Skeletal muscle tissue (tissue), 4 donors: ENCODE measurements around the gene FOXL3. TPM values are rescaled to one million over a fixed set of nuclear protein-coding genes. Genes with fewer than 3 reads are reported as not detected.

Source experiments
- H3K27ac ChIP-seq: one replicate; pipeline ENCODE4 v1.7.0; 2013; ENCODE audit warnings: mild to moderate bottlenecking, low read depth, low read length, inconsistent platforms
- H3K27me3 ChIP-seq, 3 donors: one replicate each; pipeline ENCODE4 v1.7.0; 2013; ENCODE audit warnings: low read length in 3 of 3; ENCODE audit not compliant: control insufficient read depth in 3 of 3, insufficient read depth in 3 of 3
- H3K36me3 ChIP-seq, 3 donors: one replicate each; pipeline ENCODE4 v1.7.0; 2013; ENCODE audit warnings: low read length in 3 of 3; ENCODE audit not compliant: control insufficient read depth in 3 of 3, insufficient read depth in 3 of 3
- H3K4me1 ChIP-seq, 3 donors: one replicate each; pipeline ENCODE4 v1.7.0; 2013; ENCODE audit warnings: low read length in 3 of 3, mild to moderate bottlenecking in 3 of 3; ENCODE audit not compliant: control insufficient read depth in 3 of 3, insufficient read depth in 3 of 3
- H3K4me3 ChIP-seq, 3 donors: one replicate each; pipeline ENCODE4 v1.7.0; 2013; ENCODE audit warnings: low read length in 3 of 3
- H3K9ac ChIP-seq, 3 donors: one replicate each; pipeline ENCODE4 v1.7.0; 2013; ENCODE audit warnings: low read length in 3 of 3, mild to moderate bottlenecking in 3 of 3, moderate library complexity in 2 of 3, low read depth in 1 of 3
- H3K9me3 ChIP-seq, 3 donors: one replicate each; pipeline ENCODE4 v1.7.0; 2013; ENCODE audit warnings: low read length in 3 of 3; ENCODE audit not compliant: control insufficient read depth in 3 of 3
- total RNA-seq: library from RNA; depleted of rRNA; stranded (reverse); fragments of >200 nt; gene quantifications from one replicate; pipeline ENCODE4 v1.2.3, GENCODE V29; 2014
- donor health status: Osteomylitis.

FOXL3 gene
- total RNA-seq, 1 donor from 2014 or later: not detected

DNA sequence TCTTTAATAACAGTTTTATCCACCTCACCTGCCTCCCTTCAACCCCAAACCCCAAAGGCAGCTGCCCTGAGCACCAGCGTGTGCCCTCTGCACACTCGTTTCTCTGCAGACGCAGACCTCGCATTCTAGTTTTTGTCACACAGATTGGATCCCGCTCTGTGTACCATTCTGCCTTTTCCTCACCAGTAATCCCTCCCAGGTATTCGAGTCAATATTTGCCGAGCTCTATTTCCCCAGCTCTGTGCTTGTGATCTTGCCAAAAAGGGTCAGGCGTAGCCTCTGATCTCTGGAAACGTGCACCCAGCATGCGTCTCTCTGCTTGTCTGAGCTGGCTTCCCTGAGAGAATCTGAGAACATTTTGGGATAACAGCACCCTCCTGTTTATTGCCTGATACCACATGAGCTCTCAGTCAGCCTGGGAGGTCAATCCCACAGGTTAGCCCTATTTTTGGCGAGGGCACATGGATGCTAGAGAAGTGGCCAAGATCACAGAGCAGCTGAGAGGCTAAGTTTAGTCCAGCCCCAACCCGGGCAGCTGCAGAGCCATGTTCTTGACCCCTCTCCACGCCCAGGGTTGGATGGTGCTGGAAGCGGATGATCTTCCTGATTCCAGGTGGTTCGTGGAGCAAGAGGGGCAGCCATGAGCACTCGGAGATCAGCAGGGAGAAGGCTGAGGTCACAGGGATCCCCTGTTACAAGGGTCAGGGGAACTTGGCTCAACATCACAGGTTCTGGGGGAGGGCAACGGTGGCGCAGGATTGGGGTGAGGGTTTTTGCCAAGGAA is 29.1 kb downstream of the FOXL3 start:
- H3K27ac ChIP-seq: peak overlapping the region; percentile 81
- peaks cover 18 to 34% (median 20%) of the 10 kb centered on the region in 3 donors for H3K4me1 ChIP-seq
- H3K4me3 ChIP-seq: peak overlapping the region in 2 of 3 donors; percentile 12 to 22
- H3K36me3 ChIP-seq: no peaks in the 10 kb centered on the region
- peak overlapping the region in 2 of 3 donors; percentile 40 to 54 for H3K9ac ChIP-seq
- no peaks in the 10 kb centered on the region for H3K9me3 ChIP-seq
- peaks cover 9 to 13% (median 12%) of the 10 kb centered on the region in 3 donors for H3K27me3 ChIP-seq

DNA sequence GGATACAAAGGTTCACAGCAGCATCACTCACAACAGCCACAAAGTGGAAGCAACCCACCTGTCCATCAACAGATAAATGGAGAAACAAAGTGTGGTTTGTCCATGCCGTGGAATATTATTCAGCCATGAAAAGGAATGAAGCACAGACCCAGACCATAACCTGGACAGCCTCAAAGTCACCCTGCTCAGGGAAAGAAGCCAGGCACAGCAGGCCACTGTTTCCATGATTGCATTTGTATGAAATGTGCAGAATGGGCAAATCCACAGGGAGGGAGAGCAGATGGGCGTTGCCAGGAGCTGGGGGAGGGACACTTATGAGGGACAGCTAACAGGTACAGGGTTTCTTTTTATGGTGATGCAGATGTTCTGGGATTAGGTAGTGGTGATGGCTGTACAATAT is 30.3 kb downstream of the FOXL3 start:
- Histone ChIP-seq H3K36me3 (no peaks in the 10 kb centered on the region), H3K27me3 (peaks cover 9 to 12% (median 12%) of the 10 kb centered on the region in 3 donors), H3K27ac (no peak overlapping the region), H3K9me3 (no peaks in the 10 kb centered on the region), H3K4me3 (no peak overlapping the region), H3K9ac (no peak overlapping the region), H3K4me1 (peaks cover 18 to 34% (median 20%) of the 10 kb centered on the region in 3 donors)

DNA sequence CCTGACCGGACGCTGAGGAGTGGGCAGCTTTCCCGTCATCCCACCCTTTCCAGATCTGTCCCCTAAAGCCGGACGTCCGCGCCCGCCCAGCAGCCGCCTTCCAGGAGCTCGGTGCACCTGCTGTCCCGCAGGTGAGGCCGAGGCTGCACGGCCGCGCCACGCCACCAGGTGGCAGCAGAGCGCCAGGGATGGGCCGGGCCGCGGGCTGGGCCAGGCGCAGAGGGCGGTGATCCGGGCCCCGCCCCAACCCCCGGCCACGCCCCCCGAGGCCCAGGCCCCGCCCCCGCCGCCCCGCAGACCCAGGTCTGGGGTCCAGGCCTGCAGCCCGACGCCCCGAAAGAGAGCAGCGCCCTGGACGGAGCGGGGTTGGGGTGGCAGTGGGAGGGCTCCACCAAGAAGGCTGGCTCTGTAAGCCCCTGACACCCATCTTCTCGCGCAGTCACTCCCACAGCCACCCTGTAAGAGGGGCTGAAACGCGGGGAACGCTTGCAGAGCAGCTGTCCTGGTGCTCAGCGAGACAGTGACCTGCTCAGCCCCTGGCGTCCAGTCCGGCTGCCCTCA is 32.2 kb downstream of the FOXL3 start:
- H3K36me3 ChIP-seq: no peaks in the 10 kb centered on the region
- peaks cover 18 to 34% (median 20%) of the 10 kb centered on the region in 3 donors for H3K4me1 ChIP-seq
- peaks cover 0 to 7% (median 5%) of the 10 kb centered on the region in 3 donors for H3K9me3 ChIP-seq
- no peak overlapping the region for H3K4me3 ChIP-seq
- peaks cover 9 to 12% (median 10%) of the 10 kb centered on the region in 3 donors for H3K27me3 ChIP-seq
- H3K9ac ChIP-seq: no peak overlapping the region
- H3K27ac ChIP-seq: no peak overlapping the region

DNA sequence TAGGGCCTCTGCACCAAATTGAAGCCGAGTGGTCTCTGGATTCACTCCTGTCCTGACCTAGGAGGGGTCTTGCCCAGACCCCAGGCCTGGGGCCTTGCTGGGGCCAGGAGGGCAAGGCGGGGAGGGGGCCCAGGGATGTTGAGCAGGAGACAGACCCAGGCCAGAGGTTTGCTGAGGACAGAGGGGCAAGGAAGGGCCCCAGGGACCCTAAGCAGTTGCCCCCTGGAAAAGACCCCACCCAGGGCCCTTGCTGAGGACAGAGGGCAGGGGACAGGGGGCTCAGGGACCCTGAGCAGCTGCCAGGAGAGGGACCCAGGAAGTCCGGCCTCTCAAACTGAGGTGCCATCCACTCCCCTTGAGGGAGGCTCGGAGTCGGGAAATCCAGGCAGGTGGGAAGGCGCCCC is 32.7 kb downstream of the FOXL3 start:
- Histone ChIP-seq H3K9me3 (peaks cover 0 to 7% (median 5%) of the 10 kb centered on the region in 3 donors), H3K27ac (no peak overlapping the region), H3K4me3 (no peak overlapping the region), H3K27me3 (peaks cover 9 to 16% (median 10%) of the 10 kb centered on the region in 3 donors), H3K4me1 (peaks cover 18 to 31% (median 20%) of the 10 kb centered on the region in 3 donors), H3K9ac (no peak overlapping the region), H3K36me3 (no peaks in the 10 kb centered on the region)

DNA sequence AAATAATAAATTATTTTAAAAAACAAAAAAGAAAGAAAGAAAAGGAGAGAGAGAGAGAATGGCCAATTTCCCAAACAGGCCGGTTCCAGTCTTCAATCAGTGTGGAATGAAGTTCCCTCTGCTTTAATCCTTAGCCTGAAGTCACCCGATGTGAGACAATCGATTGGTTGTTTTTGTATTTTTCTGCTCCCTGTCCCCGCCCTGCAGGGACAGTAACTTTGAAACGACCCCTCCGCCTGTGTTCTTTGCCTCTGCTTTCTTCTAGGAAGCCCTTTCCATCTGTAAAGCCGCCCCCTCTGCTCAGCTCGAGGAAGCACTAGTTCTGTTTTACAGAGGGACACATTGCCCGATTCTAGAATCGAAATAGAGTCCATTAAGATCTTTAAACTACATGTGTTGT is 33.4 kb downstream of the FOXL3 start:
- no peak overlapping the region for H3K4me3 ChIP-seq
- H3K27me3 ChIP-seq: peaks cover 6 to 16% (median 14%) of the 10 kb centered on the region in 3 donors
- peaks cover 11 to 24% (median 13%) of the 10 kb centered on the region in 3 donors for H3K4me1 ChIP-seq
- peaks cover 0 to 7% (median 5%) of the 10 kb centered on the region in 3 donors for H3K9me3 ChIP-seq
- H3K36me3 ChIP-seq: no peaks in the 10 kb centered on the region
- H3K9ac ChIP-seq: no peak overlapping the region
- H3K27ac ChIP-seq: no peak overlapping the region

DNA sequence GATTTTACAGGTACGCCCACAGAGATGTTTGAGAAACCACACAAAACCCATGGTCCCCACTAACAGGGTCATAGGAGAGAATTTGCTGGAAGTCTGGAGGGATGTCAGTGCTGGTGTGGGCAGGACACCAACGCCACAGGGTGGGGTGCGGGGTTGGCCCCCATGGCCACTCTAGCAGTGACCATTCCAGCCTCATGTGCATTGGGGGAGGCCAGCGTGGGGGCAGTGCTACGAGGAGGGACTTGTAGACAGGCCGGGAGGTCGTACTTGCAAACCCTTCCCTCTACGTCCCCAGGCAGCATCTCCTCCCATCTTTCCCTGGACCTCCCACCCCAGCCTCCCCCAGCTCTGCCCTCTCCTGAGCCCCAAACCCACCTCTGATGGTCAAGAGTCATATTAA is 34.0 kb downstream of the FOXL3 start:
- H3K9ac ChIP-seq: no peak overlapping the region
- no peak overlapping the region for H3K27ac ChIP-seq
- no peak overlapping the region for H3K4me3 ChIP-seq
- no peaks in the 10 kb centered on the region for H3K36me3 ChIP-seq
- peaks cover 0 to 7% (median 5%) of the 10 kb centered on the region in 3 donors for H3K9me3 ChIP-seq
- H3K27me3 ChIP-seq: peaks cover 4 to 14% (median 12%) of the 10 kb centered on the region in 3 donors
- H3K4me1 ChIP-seq: peaks cover 5 to 18% (median 7%) of the 10 kb centered on the region in 3 donors

DNA sequence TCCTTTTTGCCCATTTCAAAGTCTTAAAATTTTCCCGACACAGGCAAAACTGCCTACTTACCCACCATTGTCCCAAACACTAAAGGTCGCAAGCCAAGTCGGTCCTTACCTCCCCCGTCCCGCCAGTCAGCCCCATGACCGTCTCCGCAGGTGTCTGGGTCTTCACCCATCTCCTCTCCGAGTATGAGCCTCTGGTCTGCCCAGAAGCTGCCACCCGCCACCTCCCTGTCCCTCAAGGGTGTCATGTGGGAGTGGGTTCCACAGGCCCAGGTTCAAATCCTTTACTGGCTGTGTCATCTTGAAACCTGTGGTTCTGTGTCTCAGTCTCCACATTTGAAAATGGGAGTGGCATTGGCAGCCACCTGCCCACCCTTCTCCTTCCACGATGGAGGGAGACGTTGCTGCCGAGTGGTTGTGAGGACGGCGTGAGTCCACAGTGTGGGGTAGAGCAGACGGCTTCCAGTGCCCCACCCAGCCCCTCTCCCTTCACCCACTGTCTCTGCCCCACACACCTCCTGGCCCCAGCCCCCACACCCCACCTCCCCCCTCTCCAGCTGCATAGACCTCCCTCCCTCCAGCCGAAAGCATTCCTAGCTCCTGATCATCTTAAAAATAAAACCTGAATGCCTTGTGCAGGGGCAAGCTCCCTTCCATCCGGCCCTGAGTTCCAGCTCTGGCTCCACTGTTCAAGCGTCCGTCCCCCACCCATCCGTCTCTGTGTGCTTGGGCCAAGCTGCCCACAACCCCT is 35.3 kb downstream of the FOXL3 start:
- peaks cover 3 to 14% (median 12%) of the 10 kb centered on the region in 3 donors for H3K27me3 ChIP-seq
- no peaks in the 10 kb centered on the region for H3K36me3 ChIP-seq
- no peak overlapping the region for H3K9ac ChIP-seq
- H3K9me3 ChIP-seq: peaks cover 0 to 7% (median 5%) of the 10 kb centered on the region in 3 donors
- no peak overlapping the region for H3K27ac ChIP-seq
- H3K4me3 ChIP-seq: no peak overlapping the region
- H3K4me1 ChIP-seq: peaks cover 0 to 11% (median 0%) of the 10 kb centered on the region in 3 donors

DNA sequence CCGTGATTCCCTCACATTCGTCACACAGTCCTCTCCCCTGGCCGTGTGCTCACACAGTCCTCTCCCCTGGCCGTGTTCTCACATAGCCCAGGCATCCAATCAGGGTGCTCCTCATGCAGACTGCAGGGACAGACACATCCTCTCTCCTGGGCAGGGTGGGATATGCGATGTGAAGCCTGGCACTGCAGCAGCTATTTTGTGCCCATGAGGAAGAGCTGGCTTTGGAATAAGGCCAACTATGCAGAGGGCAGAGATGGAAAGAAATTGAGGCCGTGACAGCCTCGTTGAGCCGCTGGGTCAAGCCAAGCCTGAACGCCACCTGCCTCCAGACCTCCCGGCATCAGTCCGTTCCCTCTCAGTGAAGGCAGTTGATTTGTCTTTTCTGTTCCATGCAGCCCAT is 35.8 kb downstream of the FOXL3 start:
- peaks cover 0 to 11% (median 0%) of the 10 kb centered on the region in 3 donors for H3K4me1 ChIP-seq
- H3K36me3 ChIP-seq: no peaks in the 10 kb centered on the region
- no peak overlapping the region for H3K4me3 ChIP-seq
- H3K9me3 ChIP-seq: peaks cover 0 to 7% (median 5%) of the 10 kb centered on the region in 3 donors
- H3K27me3 ChIP-seq: peaks cover 3 to 14% (median 12%) of the 10 kb centered on the region in 3 donors
- no peak overlapping the region for H3K27ac ChIP-seq
- H3K9ac ChIP-seq: no peak overlapping the region

DNA sequence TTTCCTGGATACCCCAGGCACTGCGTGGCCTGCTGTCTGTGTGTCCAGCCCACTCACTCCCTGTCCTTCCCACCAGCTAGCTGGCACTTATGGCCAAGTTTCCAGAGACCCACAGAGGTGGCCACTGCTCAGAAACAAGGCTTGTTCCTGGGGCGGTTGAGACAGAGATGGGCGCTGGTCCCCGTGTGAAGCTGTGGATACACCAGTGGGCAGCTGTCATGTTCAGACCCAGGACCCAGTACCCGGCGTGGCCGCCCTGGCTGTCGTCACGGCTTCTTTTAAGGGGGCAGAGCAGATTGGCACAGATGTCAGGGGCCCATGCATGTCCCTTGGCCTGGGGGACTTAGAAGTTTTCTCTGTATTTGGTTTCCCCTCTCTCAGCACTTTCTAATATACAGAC is 36.3 kb downstream of the FOXL3 start:
- no peak overlapping the region for H3K27ac ChIP-seq
- no peaks in the 10 kb centered on the region for H3K36me3 ChIP-seq
- H3K4me1 ChIP-seq: peaks cover 0 to 10% (median 0%) of the 10 kb centered on the region in 3 donors
- peaks cover 5 to 12% (median 10%) of the 10 kb centered on the region in 3 donors for H3K27me3 ChIP-seq
- no peak overlapping the region for H3K4me3 ChIP-seq
- H3K9ac ChIP-seq: no peak overlapping the region
- H3K9me3 ChIP-seq: peaks cover 0 to 7% (median 5%) of the 10 kb centered on the region in 3 donors
